ENCODE measurements around the gene EBF3.

DNA sequence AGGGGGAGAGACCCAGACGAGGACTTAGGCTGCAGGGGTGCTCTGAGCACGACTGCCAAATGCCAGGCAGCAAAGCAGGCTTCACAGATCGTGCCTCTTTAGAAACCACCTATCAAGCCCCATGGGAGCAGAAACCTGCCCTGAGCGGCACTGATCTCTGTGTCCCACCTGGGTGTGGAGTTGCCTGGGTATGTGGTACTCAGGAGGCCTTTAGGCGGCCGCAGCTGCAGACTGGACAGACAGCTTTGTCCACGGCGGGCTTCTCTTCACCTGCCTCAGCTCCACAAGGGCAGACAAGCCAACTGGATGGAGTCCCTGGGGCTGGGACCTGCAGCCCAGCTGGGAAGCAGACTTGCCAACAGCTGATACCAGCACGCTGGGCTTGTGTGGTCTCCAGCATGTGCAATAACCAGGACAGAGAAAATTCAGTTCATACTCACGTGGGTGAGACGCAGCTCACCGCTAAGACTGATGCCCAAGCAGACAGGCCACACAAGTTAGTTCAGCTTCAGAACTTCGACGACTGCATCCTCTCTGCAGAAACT is 163.2 kb downstream of the EBF3 start:
- TF ChIP-seq, protein P1, sequence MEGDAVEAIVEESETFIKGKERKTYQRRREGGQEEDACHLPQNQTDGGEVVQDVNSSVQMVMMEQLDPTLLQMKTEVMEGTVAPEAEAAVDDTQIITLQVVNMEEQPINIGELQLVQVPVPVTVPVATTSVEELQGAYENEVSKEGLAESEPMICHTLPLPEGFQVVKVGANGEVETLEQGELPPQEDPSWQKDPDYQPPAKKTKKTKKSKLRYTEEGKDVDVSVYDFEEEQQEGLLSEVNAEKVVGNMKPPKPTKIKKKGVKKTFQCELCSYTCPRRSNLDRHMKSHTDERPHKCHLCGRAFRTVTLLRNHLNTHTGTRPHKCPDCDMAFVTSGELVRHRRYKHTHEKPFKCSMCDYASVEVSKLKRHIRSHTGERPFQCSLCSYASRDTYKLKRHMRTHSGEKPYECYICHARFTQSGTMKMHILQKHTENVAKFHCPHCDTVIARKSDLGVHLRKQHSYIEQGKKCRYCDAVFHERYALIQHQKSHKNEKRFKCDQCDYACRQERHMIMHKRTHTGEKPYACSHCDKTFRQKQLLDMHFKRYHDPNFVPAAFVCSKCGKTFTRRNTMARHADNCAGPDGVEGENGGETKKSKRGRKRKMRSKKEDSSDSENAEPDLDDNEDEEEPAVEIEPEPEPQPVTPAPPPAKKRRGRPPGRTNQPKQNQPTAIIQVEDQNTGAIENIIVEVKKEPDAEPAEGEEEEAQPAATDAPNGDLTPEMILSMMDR (IDR thresholded peaks at IDR 0.05): no peak
- TF ChIP-seq POLR2A (IDR thresholded peaks at IDR 0.05): no peak
